ENCODE results near the gene USP40.

Gene USP40

GRCh38 chr2:233470011-233470687 is 96.4 kb downstream of the USP40 start:
- no peak for TF ChIP-seq CTCF (IDR thresholded peaks at IDR 0.05; ENCODE audit: low read depth, low read length)
- no peak overlapping the region for H3K4me3 ChIP-seq (ENCODE audit: low read depth, low read length)
- H3K27me3 ChIP-seq (ENCODE audit: insufficient read depth, low read depth, severe bottlenecking), result no peaks in the 10 kb centered on the region
- peaks cover 7% of the 10 kb centered on the region for H3K36me3 ChIP-seq
- H3K27ac ChIP-seq, result no peak overlapping the region
- no peaks in the 10 kb centered on the region for H3K9me3 ChIP-seq (ENCODE audit: severe bottlenecking)
- peak; percentile 3 for DNase-seq

- DNase-seq, result no peak
- H3K27me3 ChIP-seq (ENCODE audit: insufficient read depth, low read depth, severe bottlenecking), result no peaks in the 10 kb centered on the region
- no peak for TF ChIP-seq CTCF (IDR thresholded peaks at IDR 0.05; ENCODE audit: low read depth, low read length)
- H3K27ac ChIP-seq, result no peak overlapping the region
- no peak overlapping the region for H3K4me3 ChIP-seq (ENCODE audit: low read depth, low read length)
- H3K9me3 ChIP-seq (ENCODE audit: severe bottlenecking), result no peaks in the 10 kb centered on the region
- H3K36me3 ChIP-seq, result peaks cover 9% of the 10 kb centered on the region
Measured at GRCh38 chr2:233469261-233470010, 97.1 kb downstream of the USP40 start.

GRCh38 chr2:233468741-233469110 is 97.9 kb downstream of the USP40 start:
- H3K4me3 ChIP-seq (ENCODE audit: low read depth, low read length), result no peak overlapping the region
- H3K36me3 ChIP-seq, result peaks cover 16% of the 10 kb centered on the region
- no peaks in the 10 kb centered on the region for H3K9me3 ChIP-seq (ENCODE audit: severe bottlenecking)
- H3K27me3 ChIP-seq (ENCODE audit: insufficient read depth, low read depth, severe bottlenecking), result no peaks in the 10 kb centered on the region
- no peak overlapping the region for H3K27ac ChIP-seq
- DNase-seq, result no peak
- no peak for TF ChIP-seq CTCF (IDR thresholded peaks at IDR 0.05; ENCODE audit: low read depth, low read length)

- no peak for TF ChIP-seq CTCF (IDR thresholded peaks at IDR 0.05; ENCODE audit: low read depth, low read length)
- no peak overlapping the region for H3K27ac ChIP-seq
- no peak overlapping the region for H3K4me3 ChIP-seq (ENCODE audit: low read depth, low read length)
- no peak for DNase-seq
- H3K27me3 ChIP-seq (ENCODE audit: insufficient read depth, low read depth, severe bottlenecking), result no peaks in the 10 kb centered on the region
- no peaks in the 10 kb centered on the region for H3K9me3 ChIP-seq (ENCODE audit: severe bottlenecking)
- H3K36me3 ChIP-seq, result peaks cover 16% of the 10 kb centered on the region
Measured at GRCh38 chr2:233468047-233468740, 98.4 kb downstream of the USP40 start.

- no peak for DNase-seq
- no peaks in the 10 kb centered on the region for H3K9me3 ChIP-seq (ENCODE audit: severe bottlenecking)
- no peak overlapping the region for H3K27ac ChIP-seq
- H3K4me3 ChIP-seq (ENCODE audit: low read depth, low read length), result no peak overlapping the region
- peaks cover 21% of the 10 kb centered on the region for H3K36me3 ChIP-seq
- H3K27me3 ChIP-seq (ENCODE audit: insufficient read depth, low read depth, severe bottlenecking), result no peaks in the 10 kb centered on the region
- no peak for TF ChIP-seq CTCF (IDR thresholded peaks at IDR 0.05; ENCODE audit: low read depth, low read length)
Measured at GRCh38 chr2:233466991-233467603, 99.5 kb downstream of the USP40 start.

All from WERI-Rb-1 (cell line).